HEK293T (cell line): ENCODE measurements around the gene WDR44.

Experiments used
- ARNT ChIP-seq: fragments of 450-650 bp; IDR thresholded peaks from 2 replicates; pipeline ENCODE4 v1.6.1; 2017; ENCODE audit warnings: mild to moderate bottlenecking
- BHLHE40 ChIP-seq: fragments of 450-650 bp; IDR thresholded peaks from 2 replicates; pipeline ENCODE4 v1.6.1; 2016; ENCODE audit warnings: mild to moderate bottlenecking, moderate library complexity, borderline replicate concordance
- ELF4 ChIP-seq: fragments of 450-650 bp; IDR thresholded peaks from 2 replicates; pipeline ENCODE4 v1.6.1; 2017; ENCODE audit warnings: antibody characterized with exemption
- FOXA1 ChIP-seq: fragments of 450-650 bp; IDR thresholded peaks from 2 replicates; pipeline ENCODE4 v1.6.1; 2016; ENCODE audit warnings: mild to moderate bottlenecking
- FOXK2 ChIP-seq: fragments of 450-650 bp; IDR thresholded peaks from 2 replicates; pipeline ENCODE4 v1.6.1; 2016; ENCODE audit warnings: mild to moderate bottlenecking
- FOXM1 ChIP-seq: fragments of 450-650 bp; IDR thresholded peaks from 2 replicates; pipeline ENCODE4 v1.6.1; 2017; ENCODE audit warnings: mild to moderate bottlenecking, borderline replicate concordance
- HDGF ChIP-seq: fragments of 450-650 bp; IDR thresholded peaks from 2 replicates; pipeline ENCODE4 v1.6.1; 2017; ENCODE audit warnings: antibody characterized with exemption, borderline replicate concordance
- NFRKB ChIP-seq: fragments of 450-650 bp; IDR thresholded peaks from 2 replicates; pipeline ENCODE4 v1.6.1; 2016; ENCODE audit warnings: mild to moderate bottlenecking, moderate library complexity
- PKNOX1 ChIP-seq: fragments of 450-650 bp; IDR thresholded peaks from 2 replicates; pipeline ENCODE4 v1.6.1; 2016
- SP1 ChIP-seq: fragments of 450-650 bp; IDR thresholded peaks from 2 replicates; pipeline ENCODE4 v1.6.1; 2017

DNA sequence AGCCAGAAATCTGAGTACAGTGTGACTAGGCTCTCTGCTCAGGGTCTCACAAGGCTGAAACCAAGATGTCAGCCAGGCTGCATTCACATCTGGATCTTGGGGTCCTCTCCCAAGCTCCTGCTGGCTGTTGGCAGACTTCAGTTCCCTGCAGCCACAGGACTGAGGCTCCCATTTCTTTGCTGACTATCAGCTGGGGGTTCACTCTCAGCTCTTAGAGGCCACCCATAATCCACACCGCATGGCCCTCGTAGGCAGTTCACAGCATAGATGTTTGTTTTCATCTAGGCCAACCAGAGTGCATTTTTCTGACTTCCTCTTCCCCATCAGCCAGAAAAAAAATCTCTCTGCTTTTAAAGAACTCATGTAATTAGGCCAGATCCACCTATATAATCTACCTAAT lies 8.2 kb upstream of the WDR44 start:
- TF ChIP-seq BHLHE40, result no peak
- TF ChIP-seq ARNT, result no peak
- no peak for TF ChIP-seq SP1
- no peak for TF ChIP-seq PKNOX1
- no peak for TF ChIP-seq NFRKB
- TF ChIP-seq HDGF, result no peak
- TF ChIP-seq ELF4, result no peak
- no peak for TF ChIP-seq FOXA1
- TF ChIP-seq FOXM1, result no peak
- TF ChIP-seq FOXK2, result no peak
